H1 (cell line): ENCODE results near the gene RNU5D-1. TPM values are rescaled to one million over a fixed set of nuclear protein-coding genes. Genes with fewer than 3 reads are reported as not detected.

Experiments
- CHD1 ChIP-seq: IDR thresholded peaks from 2 replicates; pipeline ENCODE4 v1.6.1; 2012; ENCODE audit warnings: low read depth, low read length, improper control_type of control experiment
- RNF2 ChIP-seq: fragments of 200-900, 300-1000 bp; sonication (generic); IDR thresholded peaks from 2 replicates; pipeline ENCODE4 v1.7.1; 2016; ENCODE audit warnings: borderline replicate concordance, low read depth, mild to moderate bottlenecking, antibody characterized with exemption, low read length; ENCODE audit not compliant: poor library complexity, severe bottlenecking; ENCODE audit errors: missing control alignments
- TCF12 ChIP-seq: IDR thresholded peaks from 2 replicates; pipeline ENCODE4 v1.6.1; 2011; ENCODE audit warnings: low read depth, mild to moderate bottlenecking, low read length
- polyA plus RNA-seq, 7 experiments: library from polyadenylated mRNA; depleted of rRNA in 3 of 7; stranded (reverse) in 5 of 7; unstranded in 2 of 7; fragments of >200 nt in 5 of 7; fragments of 200-250 nt in 2 of 7; gene quantifications; 1 replicate in 5 of 7; 2 replicates in 1 of 7; 4 replicates in 1 of 7; pipeline versions ENCODE4 v1.2.1 to v1.2.3, GENCODE V29; 2011 to 2013; ENCODE audit warnings: missing spikeins in 2 of 7, mixed read lengths in 2 of 7
- total RNA-seq: library from RNA; stranded (reverse); fragmentation: NEBNext Ultra II Directional; extraction: Animal tissue kit (Norgen Biotek cat#: 25700); gene quantifications from 2 replicates; pipeline ENCODE4 v1.2.1, GENCODE V29; 2021
- TF ChIP-seq, protein P1 (sequence below): IDR thresholded peaks from 2 replicates; pipeline ENCODE4 v1.6.1; 2011; ENCODE audit warnings: low read depth, mild to moderate bottlenecking, low read length; ENCODE audit not compliant: insufficient read depth
- TF ChIP-seq, protein P2 (sequence below): IDR thresholded peaks from 2 replicates; pipeline ENCODE4 v1.6.1; 2012; ENCODE audit warnings: inconsistent platforms

The RNU5D-1 gene
- total and polyA plus RNA-seq, 2 of the 8 experiments (the other 6 are each of a cell fraction or from before 2014, with no cell fraction given): under 0.01 TPM; not detected in 1

GRCh38 chr1:44721485-44722361 is 9.2 kb downstream of the RNU5D-1 start (continued):
- no peak for TF ChIP-seq TCF12
- TF ChIP-seq CHD1: no peak
- TF ChIP-seq, protein P1, sequence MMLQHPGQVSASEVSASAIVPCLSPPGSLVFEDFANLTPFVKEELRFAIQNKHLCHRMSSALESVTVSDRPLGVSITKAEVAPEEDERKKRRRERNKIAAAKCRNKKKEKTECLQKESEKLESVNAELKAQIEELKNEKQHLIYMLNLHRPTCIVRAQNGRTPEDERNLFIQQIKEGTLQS: no peak
- TF ChIP-seq, protein P2, sequence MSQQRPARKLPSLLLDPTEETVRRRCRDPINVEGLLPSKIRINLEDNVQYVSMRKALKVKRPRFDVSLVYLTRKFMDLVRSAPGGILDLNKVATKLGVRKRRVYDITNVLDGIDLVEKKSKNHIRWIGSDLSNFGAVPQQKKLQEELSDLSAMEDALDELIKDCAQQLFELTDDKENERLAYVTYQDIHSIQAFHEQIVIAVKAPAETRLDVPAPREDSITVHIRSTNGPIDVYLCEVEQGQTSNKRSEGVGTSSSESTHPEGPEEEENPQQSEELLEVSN: no peak
- TF ChIP-seq RNF2: no peak
